Liver (tissue), 9 donors: Measurements from ENCODE around the gene CSMD2. TPM values are rescaled to one million over a fixed set of nuclear protein-coding genes. Genes with fewer than 3 reads are reported as not detected.

Experiments
- DNase-seq: peaks from one replicate; pipeline ENCODE4 v3.0.0-alpha.2; 2017; ENCODE audit warnings: low spot score
- H3K27ac ChIP-seq, 2 donors: one replicate each; pipeline ENCODE4 v1.7.0; 2013; ENCODE audit warnings: inconsistent platforms in 2 of 2, low read length in 2 of 2, control low read depth in 1 of 2, low read depth in 1 of 2, mild to moderate bottlenecking in 1 of 2
- H3K27me3 ChIP-seq, 4 donors: one replicate each; pipeline versions ENCODE4 v1.6.1 to v1.7.0; 2013; ENCODE audit warnings: low read length in 3 of 4, inconsistent platforms in 1 of 4, mild to moderate bottlenecking in 1 of 4, moderate library complexity in 1 of 4; ENCODE audit not compliant: control insufficient read depth in 4 of 4, insufficient read depth in 4 of 4
- H3K36me3 ChIP-seq, 4 donors: one replicate each; pipeline versions ENCODE4 v1.6.1 to v1.7.0; 2013; ENCODE audit warnings: low read length in 3 of 4, mild to moderate bottlenecking in 3 of 4, low read depth in 1 of 4, moderate library complexity in 1 of 4; ENCODE audit not compliant: control insufficient read depth in 4 of 4, insufficient read depth in 3 of 4
- H3K4me1 ChIP-seq, 4 donors: one replicate each; pipeline versions ENCODE4 v1.6.1 to v1.7.0; 2013; ENCODE audit warnings: low read length in 3 of 4, mild to moderate bottlenecking in 3 of 4, moderate library complexity in 1 of 4; ENCODE audit not compliant: control insufficient read depth in 4 of 4, insufficient read depth in 4 of 4
- H3K4me3 ChIP-seq, 3 donors: one replicate each; pipeline versions ENCODE4 v1.6.1 to v1.7.0; 2013; ENCODE audit warnings: low read length in 3 of 3, control low read depth in 1 of 3, low read depth in 1 of 3, mild to moderate bottlenecking in 1 of 3
- H3K9ac ChIP-seq, 2 donors: one replicate each; pipeline ENCODE4 v1.7.0; 2013; ENCODE audit warnings: low read length in 2 of 2, mild to moderate bottlenecking in 2 of 2, moderate library complexity in 2 of 2, control low read depth in 1 of 2, low read depth in 1 of 2
- H3K9me3 ChIP-seq, 4 donors: one replicate each; pipeline versions ENCODE4 v1.6.1 to v1.7.0; 2013; ENCODE audit warnings: low read length in 3 of 4; ENCODE audit not compliant: control insufficient read depth in 4 of 4
- EGR1 ChIP-seq, 2 donors: IDR thresholded peaks; 2 replicates each; pipeline ENCODE4 v1.6.1; 2016 to 2018; ENCODE audit warnings: antibody characterized with exemption in 2 of 2, low read depth in 2 of 2
- FOXA1 ChIP-seq: IDR thresholded peaks from 2 replicates; pipeline ENCODE4 v1.6.1; 2016; ENCODE audit warnings: antibody characterized with exemption
- FOXA2 ChIP-seq: IDR thresholded peaks from 2 replicates; pipeline ENCODE4 v1.6.1; 2016; ENCODE audit warnings: antibody characterized with exemption
- GABPA ChIP-seq, 2 donors: IDR thresholded peaks in 1 of 2; conservative IDR thresholded peaks in 1 of 2; 2 replicates each; pipeline ENCODE4 v1.6.1; 2016; ENCODE audit warnings: antibody characterized with exemption in 2 of 2, mild to moderate bottlenecking in 1 of 2, moderate library complexity in 1 of 2
- HNF4A ChIP-seq, 2 donors: conservative IDR thresholded peaks; 2 replicates each; pipeline ENCODE4 v1.6.1; 2016; ENCODE audit warnings: antibody characterized with exemption in 2 of 2, mild to moderate bottlenecking in 2 of 2
- HNF4G ChIP-seq: IDR thresholded peaks from 2 replicates; pipeline ENCODE4 v1.6.1; 2016; ENCODE audit warnings: antibody characterized with exemption
- JUND ChIP-seq, 2 donors: IDR thresholded peaks; 2 replicates each; pipeline ENCODE4 v1.6.1; 2016; ENCODE audit warnings: antibody characterized with exemption in 2 of 2
- NR2F2 ChIP-seq: IDR thresholded peaks from 2 replicates; pipeline ENCODE4 v1.6.1; 2016; ENCODE audit warnings: antibody characterized with exemption
- RAD21 ChIP-seq, 2 donors: IDR thresholded peaks; 2 replicates each; pipeline ENCODE4 v1.6.1; 2016; ENCODE audit warnings: antibody characterized with exemption in 2 of 2, mild to moderate bottlenecking in 2 of 2
- RXRA ChIP-seq, 2 donors: IDR thresholded peaks; 2 replicates each; pipeline ENCODE4 v1.6.1; 2017 to 2018; ENCODE audit warnings: antibody characterized with exemption in 2 of 2, mild to moderate bottlenecking in 1 of 2
- SP1 ChIP-seq: IDR thresholded peaks from 2 replicates; pipeline ENCODE4 v1.6.1; 2018; ENCODE audit warnings: antibody characterized with exemption, mild to moderate bottlenecking
- TAF1 ChIP-seq: conservative IDR thresholded peaks from 2 replicates; pipeline ENCODE4 v1.6.1; 2016; ENCODE audit warnings: antibody characterized with exemption, mild to moderate bottlenecking
- YY1 ChIP-seq: IDR thresholded peaks from 2 replicates; pipeline ENCODE4 v1.6.1; 2016; ENCODE audit warnings: antibody characterized with exemption, mild to moderate bottlenecking
- WGBS: extraction: QIAGEN DNeasy Blood & Tissue Kit; methylation state at CpG from one replicate; pipeline ENCODE4 v1.1.7; 2013; 5-methylcytosine and 5-hydroxymethylcytosine counted together
- polyA plus RNA-seq, 2 donors: library from polyadenylated mRNA; stranded (reverse) in 1 of 2; unstranded in 1 of 2; fragments of 200-250 nt in 1 of 2; fragments of >200 nt in 1 of 2; fragmentation: Nextera tagmentation in 1 of 2; extraction: Ambion mirVana in 1 of 2; gene quantifications; one replicate each; pipeline versions ENCODE4 v1.2.1 to v1.2.3, GENCODE V29; 2013 to 2015
- total RNA-seq, 2 donors: library from RNA; depleted of rRNA; stranded (reverse); fragments of >200 nt; gene quantifications; one replicate each; pipeline ENCODE4 v1.2.3, GENCODE V29; 2014
- TF ChIP-seq, protein P1 (sequence below): IDR thresholded peaks from 2 replicates; pipeline ENCODE4 v1.6.1; 2016; ENCODE audit warnings: antibody characterized with exemption
- TF ChIP-seq, protein P2 (sequence below): fragments of 150-350 bp; IDR thresholded peaks from 2 replicates; pipeline ENCODE4 v1.5.1; 2017; ENCODE audit warnings: improper control_type of control experiment, low read depth, low read length; ENCODE audit not compliant: missing input control
- TF ChIP-seq, protein P3 (sequence below): IDR thresholded peaks from 2 replicates; pipeline ENCODE4 v1.6.1; 2016; ENCODE audit warnings: antibody characterized with exemption
- TF ChIP-seq, protein P4 (sequence below): IDR thresholded peaks from 2 replicates; pipeline ENCODE4 v1.6.1; 2016; ENCODE audit warnings: antibody characterized with exemption
- TF ChIP-seq, protein P5 (sequence below): IDR thresholded peaks from 2 replicates; pipeline ENCODE4 v1.6.1; 2016; ENCODE audit warnings: antibody characterized with exemption, mild to moderate bottlenecking
- donor health status: healthy.
- donor health status: healthy.
- donor health status: healthy.
- donor health status: healthy.
- donor health status: healthy.

Gene CSMD2
- total and polyA plus RNA-seq, 4 donors, result 0.08 to 0.09 TPM; not detected in 2

DNA sequence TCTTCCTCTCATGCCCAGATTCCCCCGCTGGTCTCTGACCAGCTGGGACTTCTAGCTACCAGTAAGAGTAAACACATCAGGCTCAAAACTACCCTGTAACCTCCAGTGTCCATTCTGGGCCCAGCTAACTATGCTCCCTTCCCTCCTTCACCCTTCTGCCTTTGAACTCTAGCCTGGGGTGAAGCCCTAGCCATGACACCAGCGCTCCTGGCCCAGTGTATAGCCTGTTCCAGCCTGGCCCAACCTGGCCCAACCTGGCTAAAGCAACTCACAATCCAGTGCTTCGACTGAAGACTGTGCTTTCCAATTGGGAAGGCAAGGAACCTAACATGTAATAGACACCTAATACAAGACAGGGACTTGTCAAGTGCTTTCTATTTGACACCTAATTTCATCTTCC is 27.6 kb downstream of the CSMD2 start:
- H3K27me3 ChIP-seq, result no peaks in the 10 kb centered on the region
- H3K4me1 ChIP-seq, result no peaks in the 10 kb centered on the region
- H3K27ac ChIP-seq, result no peak overlapping the region
- no peak overlapping the region for H3K4me3 ChIP-seq
- DNase-seq, result no peak
- H3K9ac ChIP-seq, result no peak overlapping the region
- TF ChIP-seq HNF4G (no peak), RAD21 (IDR thresholded peaks at IDR 0.05) (no peak), RXRA (IDR thresholded peaks at IDR 0.05) (no peak), JUND (IDR thresholded peaks at IDR 0.05) (no peak), GABPA (IDR thresholded peaks at IDR 0.05 in 1 of 2, conservative IDR thresholded peaks at IDR 0.05 in 1 of 2) (no peak), TAF1 (no peak), YY1 (no peak), FOXA2 (no peak), SP1 (no peak), EGR1 (IDR thresholded peaks at IDR 0.05; ENCODE audit: low read depth in 2 of 2) (no peak), HNF4A (conservative IDR thresholded peaks at IDR 0.05) (no peak), FOXA1 (no peak), NR2F2 (no peak)
- TF ChIP-seq, protein P1, sequence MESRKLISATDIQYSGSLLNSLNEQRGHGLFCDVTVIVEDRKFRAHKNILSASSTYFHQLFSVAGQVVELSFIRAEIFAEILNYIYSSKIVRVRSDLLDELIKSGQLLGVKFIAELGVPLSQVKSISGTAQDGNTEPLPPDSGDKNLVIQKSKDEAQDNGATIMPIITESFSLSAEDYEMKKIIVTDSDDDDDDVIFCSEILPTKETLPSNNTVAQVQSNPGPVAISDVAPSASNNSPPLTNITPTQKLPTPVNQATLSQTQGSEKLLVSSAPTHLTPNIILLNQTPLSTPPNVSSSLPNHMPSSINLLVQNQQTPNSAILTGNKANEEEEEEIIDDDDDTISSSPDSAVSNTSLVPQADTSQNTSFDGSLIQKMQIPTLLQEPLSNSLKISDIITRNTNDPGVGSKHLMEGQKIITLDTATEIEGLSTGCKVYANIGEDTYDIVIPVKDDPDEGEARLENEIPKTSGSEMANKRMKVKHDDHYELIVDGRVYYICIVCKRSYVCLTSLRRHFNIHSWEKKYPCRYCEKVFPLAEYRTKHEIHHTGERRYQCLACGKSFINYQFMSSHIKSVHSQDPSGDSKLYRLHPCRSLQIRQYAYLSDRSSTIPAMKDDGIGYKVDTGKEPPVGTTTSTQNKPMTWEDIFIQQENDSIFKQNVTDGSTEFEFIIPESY, result no peak
- TF ChIP-seq, protein P2, sequence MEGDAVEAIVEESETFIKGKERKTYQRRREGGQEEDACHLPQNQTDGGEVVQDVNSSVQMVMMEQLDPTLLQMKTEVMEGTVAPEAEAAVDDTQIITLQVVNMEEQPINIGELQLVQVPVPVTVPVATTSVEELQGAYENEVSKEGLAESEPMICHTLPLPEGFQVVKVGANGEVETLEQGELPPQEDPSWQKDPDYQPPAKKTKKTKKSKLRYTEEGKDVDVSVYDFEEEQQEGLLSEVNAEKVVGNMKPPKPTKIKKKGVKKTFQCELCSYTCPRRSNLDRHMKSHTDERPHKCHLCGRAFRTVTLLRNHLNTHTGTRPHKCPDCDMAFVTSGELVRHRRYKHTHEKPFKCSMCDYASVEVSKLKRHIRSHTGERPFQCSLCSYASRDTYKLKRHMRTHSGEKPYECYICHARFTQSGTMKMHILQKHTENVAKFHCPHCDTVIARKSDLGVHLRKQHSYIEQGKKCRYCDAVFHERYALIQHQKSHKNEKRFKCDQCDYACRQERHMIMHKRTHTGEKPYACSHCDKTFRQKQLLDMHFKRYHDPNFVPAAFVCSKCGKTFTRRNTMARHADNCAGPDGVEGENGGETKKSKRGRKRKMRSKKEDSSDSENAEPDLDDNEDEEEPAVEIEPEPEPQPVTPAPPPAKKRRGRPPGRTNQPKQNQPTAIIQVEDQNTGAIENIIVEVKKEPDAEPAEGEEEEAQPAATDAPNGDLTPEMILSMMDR, result no peak
- TF ChIP-seq, protein P3, sequence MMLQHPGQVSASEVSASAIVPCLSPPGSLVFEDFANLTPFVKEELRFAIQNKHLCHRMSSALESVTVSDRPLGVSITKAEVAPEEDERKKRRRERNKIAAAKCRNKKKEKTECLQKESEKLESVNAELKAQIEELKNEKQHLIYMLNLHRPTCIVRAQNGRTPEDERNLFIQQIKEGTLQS, result no peak
- TF ChIP-seq, protein P4, sequence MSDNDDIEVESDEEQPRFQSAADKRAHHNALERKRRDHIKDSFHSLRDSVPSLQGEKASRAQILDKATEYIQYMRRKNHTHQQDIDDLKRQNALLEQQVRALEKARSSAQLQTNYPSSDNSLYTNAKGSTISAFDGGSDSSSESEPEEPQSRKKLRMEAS, result no peak
- TF ChIP-seq, protein P5, sequence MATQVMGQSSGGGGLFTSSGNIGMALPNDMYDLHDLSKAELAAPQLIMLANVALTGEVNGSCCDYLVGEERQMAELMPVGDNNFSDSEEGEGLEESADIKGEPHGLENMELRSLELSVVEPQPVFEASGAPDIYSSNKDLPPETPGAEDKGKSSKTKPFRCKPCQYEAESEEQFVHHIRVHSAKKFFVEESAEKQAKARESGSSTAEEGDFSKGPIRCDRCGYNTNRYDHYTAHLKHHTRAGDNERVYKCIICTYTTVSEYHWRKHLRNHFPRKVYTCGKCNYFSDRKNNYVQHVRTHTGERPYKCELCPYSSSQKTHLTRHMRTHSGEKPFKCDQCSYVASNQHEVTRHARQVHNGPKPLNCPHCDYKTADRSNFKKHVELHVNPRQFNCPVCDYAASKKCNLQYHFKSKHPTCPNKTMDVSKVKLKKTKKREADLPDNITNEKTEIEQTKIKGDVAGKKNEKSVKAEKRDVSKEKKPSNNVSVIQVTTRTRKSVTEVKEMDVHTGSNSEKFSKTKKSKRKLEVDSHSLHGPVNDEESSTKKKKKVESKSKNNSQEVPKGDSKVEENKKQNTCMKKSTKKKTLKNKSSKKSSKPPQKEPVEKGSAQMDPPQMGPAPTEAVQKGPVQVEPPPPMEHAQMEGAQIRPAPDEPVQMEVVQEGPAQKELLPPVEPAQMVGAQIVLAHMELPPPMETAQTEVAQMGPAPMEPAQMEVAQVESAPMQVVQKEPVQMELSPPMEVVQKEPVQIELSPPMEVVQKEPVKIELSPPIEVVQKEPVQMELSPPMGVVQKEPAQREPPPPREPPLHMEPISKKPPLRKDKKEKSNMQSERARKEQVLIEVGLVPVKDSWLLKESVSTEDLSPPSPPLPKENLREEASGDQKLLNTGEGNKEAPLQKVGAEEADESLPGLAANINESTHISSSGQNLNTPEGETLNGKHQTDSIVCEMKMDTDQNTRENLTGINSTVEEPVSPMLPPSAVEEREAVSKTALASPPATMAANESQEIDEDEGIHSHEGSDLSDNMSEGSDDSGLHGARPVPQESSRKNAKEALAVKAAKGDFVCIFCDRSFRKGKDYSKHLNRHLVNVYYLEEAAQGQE, result no peak
- no peaks in the 10 kb centered on the region for H3K9me3 ChIP-seq
- 85% methylated on average over 3 of the region's 3 CpGs for WGBS
- H3K36me3 ChIP-seq, result no peaks in the 10 kb centered on the region

DNA sequence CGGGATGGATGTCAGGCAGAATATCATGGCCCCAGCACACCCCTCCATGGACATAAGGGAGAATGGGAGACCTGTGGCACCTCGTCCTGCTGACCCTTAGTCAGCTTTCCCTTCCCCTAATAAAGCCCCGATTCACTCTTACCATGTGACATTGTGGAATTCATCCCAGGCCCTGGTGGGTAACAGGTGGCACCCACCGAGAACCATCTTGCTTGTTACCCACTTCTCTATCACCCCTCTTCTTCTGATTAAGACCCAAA is 32.9 kb downstream of the CSMD2 start:
- 84% methylated on average over 4 of the region's 4 CpGs for WGBS
- Histone ChIP-seq H3K36me3 (no peaks in the 10 kb centered on the region), H3K9me3 (no peaks in the 10 kb centered on the region), H3K4me1 (no peaks in the 10 kb centered on the region), H3K27me3 (peaks cover 0 to 4% (median 0%) of the 10 kb centered on the region in 4 donors), H3K9ac (no peak overlapping the region), H3K27ac (no peak overlapping the region), H3K4me3 (no peak overlapping the region)
- TF ChIP-seq, protein P3, result no peak
- TF ChIP-seq HNF4A (conservative IDR thresholded peaks at IDR 0.05), result no peak
- TF ChIP-seq, protein P2, result no peak
- TF ChIP-seq RXRA (IDR thresholded peaks at IDR 0.05), result no peak
- TF ChIP-seq FOXA2, result no peak
- TF ChIP-seq JUND (IDR thresholded peaks at IDR 0.05), result no peak
- TF ChIP-seq, protein P1, result no peak
- TF ChIP-seq GABPA (IDR thresholded peaks at IDR 0.05 in 1 of 2, conservative IDR thresholded peaks at IDR 0.05 in 1 of 2), result no peak
- TF ChIP-seq, protein P4, result no peak
- no peak for TF ChIP-seq NR2F2
- DNase-seq, result no peak
